HepG2 (cell line): ENCODE measurements around the gene SKP2. TPM values are rescaled to one million over a fixed set of nuclear protein-coding genes. Genes with fewer than 3 reads are reported as not detected.

ENCODE experiments used
- BHLHE40 ChIP-seq: IDR thresholded peaks from 2 replicates; pipeline ENCODE4 v1.6.1; 2011; ENCODE audit warnings: low read length, improper control_type of control experiment
- CHD4 ChIP-seq: fragments of 200-600 bp; sonication (generic); IDR thresholded peaks from 2 replicates; pipeline ENCODE4 v1.7.0; 2017; ENCODE audit warnings: mild to moderate bottlenecking, low read length, borderline replicate concordance
- DPF2 ChIP-seq: sonication (generic); formaldehyde crosslinking; IDR thresholded peaks from 2 replicates; pipeline ENCODE4 v1.4.0; 2020; ENCODE audit warnings: mild to moderate bottlenecking, low read depth, missing genetic modification reagents, borderline replicate concordance
- FOXJ3 ChIP-seq: sonication (generic); formaldehyde crosslinking; IDR thresholded peaks from 2 replicates; pipeline ENCODE4 v1.4.0; 2020; ENCODE audit warnings: missing genetic modification reagents, mild to moderate bottlenecking, borderline replicate concordance
- FOXP1 ChIP-seq, 2 experiments: fragments of 450-650 bp in 1 of 2; IDR thresholded peaks; 2 replicates each; pipeline ENCODE4 v1.6.1; 2017 to 2018; ENCODE audit warnings: antibody characterized with exemption in 1 of 2
- KDM6A ChIP-seq: IDR thresholded peaks from 2 replicates; pipeline ENCODE4 v1.6.1; 2016; ENCODE audit warnings: low read depth
- NR2F6 ChIP-seq, 2 experiments: IDR thresholded peaks; 2 replicates each; pipeline ENCODE4 v1.6.1; 2016; ENCODE audit warnings: antibody characterized with exemption in 1 of 2, mild to moderate bottlenecking in 1 of 2
- PHB2 ChIP-seq: fragments of 450-650 bp; IDR thresholded peaks from 2 replicates; pipeline ENCODE4 v1.6.1; 2018; ENCODE audit not compliant: partially characterized antibody
- POGZ ChIP-seq: sonication (generic); formaldehyde crosslinking; IDR thresholded peaks from 2 replicates; pipeline ENCODE4 v1.4.0; 2020; ENCODE audit warnings: mild to moderate bottlenecking, missing genetic modification reagents
- RXRB ChIP-seq: IDR thresholded peaks from 2 replicates; pipeline ENCODE4 v1.6.1; 2016; ENCODE audit warnings: borderline replicate concordance, missing genetic modification reagents, missing compliant biosample characterization
- SIX1 ChIP-seq: sonication (generic); formaldehyde crosslinking; IDR thresholded peaks from 2 replicates; pipeline ENCODE4 v1.4.0; 2020; ENCODE audit warnings: missing genetic modification reagents, borderline replicate concordance
- SOX13 ChIP-seq, 3 experiments: fragments of 450-650 bp in 1 of 3; sonication (generic) in 1 of 3; formaldehyde crosslinking in 1 of 3; IDR thresholded peaks in 2 of 3; conservative IDR thresholded peaks in 1 of 3; 2 replicates each; pipeline versions ENCODE4 v1.5.0 to v1.6.1; 2016 to 2020; ENCODE audit warnings: antibody characterized with exemption in 1 of 3, mild to moderate bottlenecking in 1 of 3, missing compliant biosample characterization in 1 of 3, missing genetic modification reagents in 1 of 3, moderate library complexity in 1 of 3
- ZBTB20 ChIP-seq: sonication (generic); formaldehyde crosslinking; IDR thresholded peaks from 2 replicates; pipeline ENCODE4 v1.8.1; 2023; ENCODE audit warnings: missing genetic modification reagents, low read depth, mild to moderate bottlenecking, borderline replicate concordance
- ZSCAN31 ChIP-seq: sonication (generic); formaldehyde crosslinking; IDR thresholded peaks from 2 replicates; pipeline ENCODE4 v1.5.0; 2020; ENCODE audit warnings: low read depth, mild to moderate bottlenecking, missing genetic modification reagents
- ZSCAN9 ChIP-seq: IDR thresholded peaks from 2 replicates; pipeline ENCODE4 v1.6.1; 2016; ENCODE audit warnings: borderline replicate concordance
- polyA plus RNA-seq, 8 experiments: library from polyadenylated mRNA; depleted of rRNA in 3 of 8; stranded (reverse) in 7 of 8; unstranded in 1 of 8; fragments of >200 nt; fragmentation: Illumina TruSeq in 4 of 8; extraction: Trizol in 4 of 8; gene quantifications; 2 replicates each; pipeline versions ENCODE4 v1.2.1 to v1.2.3, GENCODE V29; 2011 to 2016; ENCODE audit warnings: low read depth in 4 of 8, missing spikeins in 1 of 8, mixed read lengths in 1 of 8; ENCODE audit not compliant: insufficient read depth in 1 of 8
- total RNA-seq, 5 experiments: library from RNA; depleted of rRNA; stranded (reverse); fragments of >200 nt; fragmentation: Illumina TruSeq; extraction: Trizol; gene quantifications; 2 replicates each; pipeline ENCODE4 v1.2.3, GENCODE V29; 2016; ENCODE audit warnings: low read depth in 1 of 5
- TF ChIP-seq, protein P1 (sequence below): sonication (generic); formaldehyde crosslinking; IDR thresholded peaks from 2 replicates; pipeline ENCODE4 v1.4.0; 2020; ENCODE audit warnings: mild to moderate bottlenecking, missing genetic modification reagents
- TF ChIP-seq, protein P2 (sequence below), 2 experiments: fragments of 450-650 bp in 1 of 2; sonication (generic) in 1 of 2; formaldehyde crosslinking; IDR thresholded peaks; 2 replicates each; pipeline versions ENCODE4 v1.5.0 to v1.8.0; 2020 to 2022; ENCODE audit warnings: mild to moderate bottlenecking in 1 of 2, missing genetic modification reagents in 1 of 2
- TF ChIP-seq, protein P3 (sequence below): fragments of 450-650 bp; IDR thresholded peaks from 2 replicates; pipeline ENCODE4 v1.6.1; 2017; ENCODE audit warnings: mild to moderate bottlenecking
- TF ChIP-seq, protein P4 (sequence below): IDR thresholded peaks from 2 replicates; pipeline ENCODE4 v1.6.1; 2016
- TF ChIP-seq, protein P5 (sequence below): sonication (generic); formaldehyde crosslinking; IDR thresholded peaks from 2 replicates; pipeline ENCODE4 v1.4.0; 2020; ENCODE audit warnings: missing genetic modification reagents

The SKP2 gene
- total and polyA plus RNA-seq, 2 of the 13 experiments (the other 11 are each of a cell fraction or from before 2014, with no cell fraction given), result 29.6 to 84.1 TPM

DNA sequence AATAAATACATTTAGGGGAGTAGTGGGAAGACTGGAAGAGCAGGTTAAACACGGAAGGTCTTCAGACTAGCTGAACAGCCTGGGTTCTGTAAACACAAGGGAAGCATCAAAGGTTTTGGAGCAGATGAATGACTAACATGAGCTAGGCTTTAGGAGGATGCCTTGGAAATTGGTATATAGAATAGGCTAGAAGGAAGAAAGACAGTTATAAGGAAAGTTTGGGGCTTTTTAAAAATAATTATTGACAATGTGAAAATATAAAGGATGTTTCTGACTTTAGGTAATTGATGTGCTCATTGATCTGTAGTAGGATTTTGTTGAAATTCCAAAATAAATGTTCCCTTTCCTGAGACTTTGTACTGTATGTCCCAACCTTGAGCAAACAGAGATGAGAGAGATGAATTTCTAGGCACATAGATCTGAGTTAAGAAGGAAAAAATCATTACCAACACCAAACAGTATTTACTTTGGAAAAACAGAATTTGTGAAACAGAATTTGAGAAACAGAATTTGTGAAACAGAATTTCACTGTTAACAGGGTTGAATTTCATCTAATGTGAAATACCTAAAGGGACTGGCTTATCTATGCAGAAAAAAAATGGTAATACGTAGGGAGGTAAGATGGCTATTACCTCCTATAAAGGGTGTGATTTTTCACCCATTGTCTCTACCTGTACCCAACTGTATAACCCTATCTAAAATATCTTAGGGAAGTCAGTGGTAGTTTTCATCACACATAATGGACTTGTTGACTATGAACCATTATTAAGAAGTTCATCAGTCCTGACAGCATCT lies 28.8 kb downstream of the SKP2 start (continued):
- TF ChIP-seq, protein P1, sequence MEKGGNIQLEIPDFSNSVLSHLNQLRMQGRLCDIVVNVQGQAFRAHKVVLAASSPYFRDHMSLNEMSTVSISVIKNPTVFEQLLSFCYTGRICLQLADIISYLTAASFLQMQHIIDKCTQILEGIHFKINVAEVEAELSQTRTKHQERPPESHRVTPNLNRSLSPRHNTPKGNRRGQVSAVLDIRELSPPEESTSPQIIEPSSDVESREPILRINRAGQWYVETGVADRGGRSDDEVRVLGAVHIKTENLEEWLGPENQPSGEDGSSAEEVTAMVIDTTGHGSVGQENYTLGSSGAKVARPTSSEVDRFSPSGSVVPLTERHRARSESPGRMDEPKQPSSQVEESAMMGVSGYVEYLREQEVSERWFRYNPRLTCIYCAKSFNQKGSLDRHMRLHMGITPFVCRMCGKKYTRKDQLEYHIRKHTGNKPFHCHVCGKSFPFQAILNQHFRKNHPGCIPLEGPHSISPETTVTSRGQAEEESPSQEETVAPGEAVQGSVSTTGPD, result 0 out of 2 replicates have a peak, but pooled peaks have one; percentile 43
- peak; percentile 92 for TF ChIP-seq SIX1
- TF ChIP-seq, protein P2, sequence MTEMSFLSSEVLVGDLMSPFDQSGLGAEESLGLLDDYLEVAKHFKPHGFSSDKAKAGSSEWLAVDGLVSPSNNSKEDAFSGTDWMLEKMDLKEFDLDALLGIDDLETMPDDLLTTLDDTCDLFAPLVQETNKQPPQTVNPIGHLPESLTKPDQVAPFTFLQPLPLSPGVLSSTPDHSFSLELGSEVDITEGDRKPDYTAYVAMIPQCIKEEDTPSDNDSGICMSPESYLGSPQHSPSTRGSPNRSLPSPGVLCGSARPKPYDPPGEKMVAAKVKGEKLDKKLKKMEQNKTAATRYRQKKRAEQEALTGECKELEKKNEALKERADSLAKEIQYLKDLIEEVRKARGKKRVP (CRISPR knock-in tag; IDR thresholded peaks at IDR 0.05), result peak in 1 of 2 experiments; percentile 65; a peak in 1 of 4 replicates
- TF ChIP-seq NR2F6 (IDR thresholded peaks at IDR 0.05), result peak; percentile 67
- peak; percentile 54; the same call in 1 of the 2 replicates for TF ChIP-seq NR2F6 (CRISPR knock-in tag; IDR thresholded peaks at IDR 0.05)
- peak; percentile 93 for TF ChIP-seq DPF2 (CRISPR knock-in tag)
- peak; percentile 73; the same call in 1 of the 2 replicates for TF ChIP-seq ZBTB20 (CRISPR knock-in tag)
- TF ChIP-seq KDM6A (CRISPR knock-in tag), result peak; percentile 61
- no peak for TF ChIP-seq ZSCAN31
- peak; percentile 71 for TF ChIP-seq RXRB (CRISPR knock-in tag)
- TF ChIP-seq BHLHE40, result no peak
- TF ChIP-seq POGZ (CRISPR knock-in tag), result peak; percentile 65; the same call in 1 of the 2 replicates
- TF ChIP-seq, protein P3, sequence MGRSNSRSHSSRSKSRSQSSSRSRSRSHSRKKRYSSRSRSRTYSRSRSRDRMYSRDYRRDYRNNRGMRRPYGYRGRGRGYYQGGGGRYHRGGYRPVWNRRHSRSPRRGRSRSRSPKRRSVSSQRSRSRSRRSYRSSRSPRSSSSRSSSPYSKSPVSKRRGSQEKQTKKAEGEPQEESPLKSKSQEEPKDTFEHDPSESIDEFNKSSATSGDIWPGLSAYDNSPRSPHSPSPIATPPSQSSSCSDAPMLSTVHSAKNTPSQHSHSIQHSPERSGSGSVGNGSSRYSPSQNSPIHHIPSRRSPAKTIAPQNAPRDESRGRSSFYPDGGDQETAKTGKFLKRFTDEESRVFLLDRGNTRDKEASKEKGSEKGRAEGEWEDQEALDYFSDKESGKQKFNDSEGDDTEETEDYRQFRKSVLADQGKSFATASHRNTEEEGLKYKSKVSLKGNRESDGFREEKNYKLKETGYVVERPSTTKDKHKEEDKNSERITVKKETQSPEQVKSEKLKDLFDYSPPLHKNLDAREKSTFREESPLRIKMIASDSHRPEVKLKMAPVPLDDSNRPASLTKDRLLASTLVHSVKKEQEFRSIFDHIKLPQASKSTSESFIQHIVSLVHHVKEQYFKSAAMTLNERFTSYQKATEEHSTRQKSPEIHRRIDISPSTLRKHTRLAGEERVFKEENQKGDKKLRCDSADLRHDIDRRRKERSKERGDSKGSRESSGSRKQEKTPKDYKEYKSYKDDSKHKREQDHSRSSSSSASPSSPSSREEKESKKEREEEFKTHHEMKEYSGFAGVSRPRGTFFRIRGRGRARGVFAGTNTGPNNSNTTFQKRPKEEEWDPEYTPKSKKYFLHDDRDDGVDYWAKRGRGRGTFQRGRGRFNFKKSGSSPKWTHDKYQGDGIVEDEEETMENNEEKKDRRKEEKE, result no peak
- TF ChIP-seq SOX13 (IDR thresholded peaks at IDR 0.05), result peak; percentile 60; the same call in 1 of the 2 replicates
- peak in 1 of 2 experiments; percentile 69; a peak in 1 of 4 replicates for TF ChIP-seq SOX13 (CRISPR knock-in tag; conservative IDR thresholded peaks at IDR 0.05 in 1 of 2, IDR thresholded peaks at IDR 0.05 in 1 of 2)
- no peak; the same call in 1 of the 2 replicates for TF ChIP-seq FOXP1 (IDR thresholded peaks at IDR 0.05)
- peak; percentile 72 for TF ChIP-seq FOXP1 (CRISPR knock-in tag; IDR thresholded peaks at IDR 0.05)
- peak; percentile 62; the same call in 1 of the 2 replicates for TF ChIP-seq CHD4
- TF ChIP-seq FOXJ3 (CRISPR knock-in tag), result peak; percentile 99; the same call in 1 of the 2 replicates
- TF ChIP-seq, protein P4, sequence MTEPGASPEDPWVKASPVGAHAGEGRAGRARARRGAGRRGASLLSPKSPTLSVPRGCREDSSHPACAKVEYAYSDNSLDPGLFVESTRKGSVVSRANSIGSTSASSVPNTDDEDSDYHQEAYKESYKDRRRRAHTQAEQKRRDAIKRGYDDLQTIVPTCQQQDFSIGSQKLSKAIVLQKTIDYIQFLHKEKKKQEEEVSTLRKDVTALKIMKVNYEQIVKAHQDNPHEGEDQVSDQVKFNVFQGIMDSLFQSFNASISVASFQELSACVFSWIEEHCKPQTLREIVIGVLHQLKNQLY (CRISPR knock-in tag), result peak; percentile 64
- TF ChIP-seq PHB2, result no peak
- TF ChIP-seq, protein P5, sequence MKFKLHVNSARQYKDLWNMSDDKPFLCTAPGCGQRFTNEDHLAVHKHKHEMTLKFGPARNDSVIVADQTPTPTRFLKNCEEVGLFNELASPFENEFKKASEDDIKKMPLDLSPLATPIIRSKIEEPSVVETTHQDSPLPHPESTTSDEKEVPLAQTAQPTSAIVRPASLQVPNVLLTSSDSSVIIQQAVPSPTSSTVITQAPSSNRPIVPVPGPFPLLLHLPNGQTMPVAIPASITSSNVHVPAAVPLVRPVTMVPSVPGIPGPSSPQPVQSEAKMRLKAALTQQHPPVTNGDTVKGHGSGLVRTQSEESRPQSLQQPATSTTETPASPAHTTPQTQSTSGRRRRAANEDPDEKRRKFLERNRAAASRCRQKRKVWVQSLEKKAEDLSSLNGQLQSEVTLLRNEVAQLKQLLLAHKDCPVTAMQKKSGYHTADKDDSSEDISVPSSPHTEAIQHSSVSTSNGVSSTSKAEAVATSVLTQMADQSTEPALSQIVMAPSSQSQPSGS (CRISPR knock-in tag), result peak; percentile 82; the same call in 1 of the 2 replicates
- TF ChIP-seq ZSCAN9 (CRISPR knock-in tag), result 0 out of 2 replicates have a peak, but pooled peaks have one; percentile 14
